ENCODE data around the gene MRPL34. TPM values are rescaled to one million over a fixed set of nuclear protein-coding genes. Genes with fewer than 3 reads are reported as not detected.

Gene MRPL34
- total and polyA plus RNA-seq, 9 of the 15 experiments (the other 6 are each of a cell fraction or from before 2014, with no cell fraction given): 11.5 to 256 (median 72.5) TPM

DNA sequence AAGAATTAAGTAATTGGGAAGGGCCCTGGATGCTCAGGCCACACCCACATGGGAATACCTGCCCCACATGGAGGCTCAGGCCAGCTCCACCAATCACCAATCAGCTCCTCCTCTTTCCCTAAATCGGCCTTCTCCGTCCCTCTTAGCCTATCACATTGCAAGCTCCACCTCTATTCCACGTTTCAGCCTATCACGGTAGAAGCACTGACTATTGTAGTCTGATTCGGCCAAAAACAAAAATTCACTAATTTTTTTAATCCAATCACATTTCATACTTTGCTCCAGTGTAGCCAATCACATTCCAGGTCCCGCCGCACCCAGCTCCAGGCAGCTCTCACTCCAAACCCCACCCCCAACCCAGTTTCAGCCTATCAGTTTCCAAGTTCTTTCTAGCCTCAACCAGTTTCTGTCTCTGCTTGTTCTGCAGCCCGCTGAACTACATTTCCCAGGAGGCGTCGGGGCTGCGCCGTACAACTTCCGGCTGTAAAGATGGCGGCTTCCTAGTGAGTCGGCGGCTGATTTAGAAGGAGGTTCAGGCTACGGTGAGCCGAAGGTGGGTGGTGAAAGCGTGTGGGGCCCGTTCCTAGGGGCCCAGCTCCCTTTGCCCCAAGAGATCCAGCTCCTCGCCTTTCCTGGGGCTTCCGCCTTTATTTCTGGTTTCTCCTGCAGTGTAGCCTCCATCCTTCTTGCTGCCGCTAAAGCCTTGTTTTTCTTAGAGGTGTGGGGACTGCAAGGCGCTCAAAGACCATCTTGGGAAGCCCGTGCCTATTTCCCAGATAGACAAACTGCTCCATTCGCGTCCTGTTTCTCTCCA lies 38.5 kb upstream of the MRPL34 start, which contains the start of gene BABAM1 (continued):
- TF ChIP-seq LEF1 (IDR thresholded peaks at IDR 0.05) (no peak; the same call in 1 of the 2 replicates), ELF1 (tag; IDR thresholded peaks at IDR 0.05) (peak; percentile 82), ESRRB (CRISPR knock-in tag; IDR thresholded peaks at IDR 0.05; ENCODE audit: borderline replicate concordance) (no peak), CREM (IDR thresholded peaks at IDR 0.05; ENCODE audit: low read depth) (peak; percentile 92), BCL6 (CRISPR knock-in tag; IDR thresholded peaks at IDR 0.05) (0 out of 2 replicates have a peak, but pooled peaks have one; percentile 11), MECOM (CRISPR knock-in tag; IDR thresholded peaks at IDR 0.05) (0 out of 2 replicates have a peak, but pooled peaks have one; percentile 55), CCAR2 (IDR thresholded peaks at IDR 0.05; ENCODE audit: low read depth, low read length) (no peak), HIVEP1 (CRISPR knock-in tag; IDR thresholded peaks at IDR 0.05) (peak; percentile 42; the same call in 1 of the 2 replicates), SRSF1 (IDR thresholded peaks at IDR 0.05; ENCODE audit: low read depth, low read length) (no peak), COPS2 (conservative IDR thresholded peaks at IDR 0.05) (no peak), ZC3H8 (IDR thresholded peaks at IDR 0.05) (no peak), ZNF699 (CRISPR knock-in tag; IDR thresholded peaks at IDR 0.05; ENCODE audit: insufficient replicate concordance) (no peak), CTBP1 (IDR thresholded peaks at IDR 0.05; ENCODE audit: borderline replicate concordance) (peak; percentile 21; the same call in 1 of the 2 replicates), ZNF584 (CRISPR knock-in tag; IDR thresholded peaks at IDR 0.05; ENCODE audit: low read depth) (peak; percentile 97), BRD4 (IDR thresholded peaks at IDR 0.05) (peak; percentile 45; the same call in 1 of the 2 replicates), RCOR1 (IDR thresholded peaks at IDR 0.05; ENCODE audit: borderline replicate concordance in 1 of 2, low read depth in 2 of 2, low read length in 2 of 2) (no peak), ZKSCAN8 (CRISPR knock-in tag; IDR thresholded peaks at IDR 0.05) (peak; percentile 96), ZNF695 (CRISPR knock-in tag; IDR thresholded peaks at IDR 0.05) (no peak)
- TF ChIP-seq, protein P1, sequence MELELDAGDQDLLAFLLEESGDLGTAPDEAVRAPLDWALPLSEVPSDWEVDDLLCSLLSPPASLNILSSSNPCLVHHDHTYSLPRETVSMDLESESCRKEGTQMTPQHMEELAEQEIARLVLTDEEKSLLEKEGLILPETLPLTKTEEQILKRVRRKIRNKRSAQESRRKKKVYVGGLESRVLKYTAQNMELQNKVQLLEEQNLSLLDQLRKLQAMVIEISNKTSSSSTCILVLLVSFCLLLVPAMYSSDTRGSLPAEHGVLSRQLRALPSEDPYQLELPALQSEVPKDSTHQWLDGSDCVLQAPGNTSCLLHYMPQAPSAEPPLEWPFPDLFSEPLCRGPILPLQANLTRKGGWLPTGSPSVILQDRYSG (tag; conservative IDR thresholded peaks at IDR 0.05; ENCODE audit: low read depth): peak; percentile 94
- TF ChIP-seq, protein P2, sequence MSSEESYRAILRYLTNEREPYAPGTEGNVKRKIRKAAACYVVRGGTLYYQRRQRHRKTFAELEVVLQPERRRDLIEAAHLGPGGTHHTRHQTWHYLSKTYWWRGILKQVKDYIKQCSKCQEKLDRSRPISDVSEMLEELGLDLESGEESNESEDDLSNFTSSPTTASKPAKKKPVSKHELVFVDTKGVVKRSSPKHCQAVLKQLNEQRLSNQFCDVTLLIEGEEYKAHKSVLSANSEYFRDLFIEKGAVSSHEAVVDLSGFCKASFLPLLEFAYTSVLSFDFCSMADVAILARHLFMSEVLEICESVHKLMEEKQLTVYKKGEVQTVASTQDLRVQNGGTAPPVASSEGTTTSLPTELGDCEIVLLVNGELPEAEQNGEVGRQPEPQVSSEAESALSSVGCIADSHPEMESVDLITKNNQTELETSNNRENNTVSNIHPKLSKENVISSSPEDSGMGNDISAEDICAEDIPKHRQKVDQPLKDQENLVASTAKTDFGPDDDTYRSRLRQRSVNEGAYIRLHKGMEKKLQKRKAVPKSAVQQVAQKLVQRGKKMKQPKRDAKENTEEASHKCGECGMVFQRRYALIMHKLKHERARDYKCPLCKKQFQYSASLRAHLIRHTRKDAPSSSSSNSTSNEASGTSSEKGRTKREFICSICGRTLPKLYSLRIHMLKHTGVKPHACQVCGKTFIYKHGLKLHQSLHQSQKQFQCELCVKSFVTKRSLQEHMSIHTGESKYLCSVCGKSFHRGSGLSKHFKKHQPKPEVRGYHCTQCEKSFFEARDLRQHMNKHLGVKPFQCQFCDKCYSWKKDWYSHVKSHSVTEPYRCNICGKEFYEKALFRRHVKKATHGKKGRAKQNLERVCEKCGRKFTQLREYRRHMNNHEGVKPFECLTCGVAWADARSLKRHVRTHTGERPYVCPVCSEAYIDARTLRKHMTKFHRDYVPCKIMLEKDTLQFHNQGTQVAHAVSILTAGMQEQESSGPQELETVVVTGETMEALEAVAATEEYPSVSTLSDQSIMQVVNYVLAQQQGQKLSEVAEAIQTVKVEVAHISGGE (CRISPR knock-in tag; IDR thresholded peaks at IDR 0.05): peak in 1 of 3 experiments; percentile 93; a peak in 2 of 6 replicates
- TF ChIP-seq, protein P3, sequence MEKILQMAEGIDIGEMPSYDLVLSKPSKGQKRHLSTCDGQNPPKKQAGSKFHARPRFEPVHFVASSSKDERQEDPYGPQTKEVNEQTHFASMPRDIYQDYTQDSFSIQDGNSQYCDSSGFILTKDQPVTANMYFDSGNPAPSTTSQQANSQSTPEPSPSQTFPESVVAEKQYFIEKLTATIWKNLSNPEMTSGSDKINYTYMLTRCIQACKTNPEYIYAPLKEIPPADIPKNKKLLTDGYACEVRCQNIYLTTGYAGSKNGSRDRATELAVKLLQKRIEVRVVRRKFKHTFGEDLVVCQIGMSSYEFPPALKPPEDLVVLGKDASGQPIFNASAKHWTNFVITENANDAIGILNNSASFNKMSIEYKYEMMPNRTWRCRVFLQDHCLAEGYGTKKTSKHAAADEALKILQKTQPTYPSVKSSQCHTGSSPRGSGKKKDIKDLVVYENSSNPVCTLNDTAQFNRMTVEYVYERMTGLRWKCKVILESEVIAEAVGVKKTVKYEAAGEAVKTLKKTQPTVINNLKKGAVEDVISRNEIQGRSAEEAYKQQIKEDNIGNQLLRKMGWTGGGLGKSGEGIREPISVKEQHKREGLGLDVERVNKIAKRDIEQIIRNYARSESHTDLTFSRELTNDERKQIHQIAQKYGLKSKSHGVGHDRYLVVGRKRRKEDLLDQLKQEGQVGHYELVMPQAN (IDR thresholded peaks at IDR 0.05; ENCODE audit: borderline replicate concordance): peak; percentile 81; the same call in 1 of the 2 replicates

Measured in K562 (cell line).